Activated CD4-positive, alpha-beta T cell treated with anti-CD3 and anti-CD28 coated beads for 48 hours (primary cell): ENCODE measurements around the gene CLTA.
"Not testable (repeated sequence)": the region's sequence is repeated elsewhere in the genome, so short reads cannot be mapped to it uniquely, and the experiment has no call there.

Experiments used
- DNase-seq: peaks from one replicate; pipeline ENCODE4 v3.0.0-alpha.2; 2020

CLTA gene

GRCh38 chr9:36248061-36248460 lies 57.3 kb downstream of the CLTA start:
- not testable (repeated sequence) for DNase-seq

- DNase-seq: no peak
Measured at GRCh38 chr9:36249189-36249588, 58.5 kb downstream of the CLTA start.

GRCh38 chr9:36250079-36250478 lies 59.4 kb downstream of the CLTA start:
- DNase-seq: no peak

GRCh38 chr9:36251428-36251827 lies 60.7 kb downstream of the CLTA start:
- no peak for DNase-seq

- peak; percentile 99 for DNase-seq
Measured at GRCh38 chr9:36258208-36258995, 67.7 kb downstream of the CLTA start, which contains the start of gene GNE. Gene GNE, minus strand, starts transcription at chr9:36258448. Its CDS starts 9,093 bp downstream, at chr9:36249355.

- no peak for DNase-seq
Measured at GRCh38 chr9:36258996-36259533, 68.3 kb downstream of the CLTA start.
